Measurements from ENCODE around the gene SURF6.

The SURF6 gene

DNA sequence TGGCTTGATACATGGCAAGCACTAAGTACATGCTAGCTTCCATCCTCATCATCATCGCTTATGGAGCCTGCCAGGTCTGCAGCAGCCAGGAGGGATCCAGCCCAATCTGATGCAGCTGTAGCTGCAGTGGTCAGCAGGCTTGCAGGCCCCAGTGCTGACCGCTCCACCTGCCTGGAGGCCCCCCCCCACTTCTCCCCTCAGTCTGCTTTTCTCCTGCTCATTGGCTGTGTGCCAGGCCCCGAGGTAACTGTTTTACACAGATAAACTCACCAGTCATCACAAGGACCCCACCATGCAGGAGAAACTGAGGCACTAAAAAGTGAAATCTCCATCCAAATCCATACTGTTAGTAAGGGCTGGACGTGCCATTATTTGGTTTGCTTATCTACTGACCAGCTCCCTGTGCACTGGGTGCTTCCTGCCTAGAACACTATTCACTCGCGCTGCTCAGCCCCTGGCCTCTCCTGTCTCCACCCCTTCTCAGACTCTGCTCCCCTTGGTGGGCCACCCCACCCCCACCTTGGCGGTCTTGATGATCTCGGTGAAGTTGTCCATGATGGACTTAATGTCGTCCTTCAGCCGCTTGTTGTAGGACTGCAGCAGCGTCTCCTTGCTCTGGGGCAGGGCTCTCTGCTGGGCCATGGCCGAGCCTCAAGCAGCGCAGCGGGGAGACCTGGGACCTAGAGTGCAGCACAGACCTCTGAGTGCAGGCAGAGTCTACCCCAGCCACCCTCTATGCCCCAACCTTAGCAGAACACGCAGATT lies 10.2 kb upstream of the SURF6 start:
- TF ChIP-seq, protein P1, sequence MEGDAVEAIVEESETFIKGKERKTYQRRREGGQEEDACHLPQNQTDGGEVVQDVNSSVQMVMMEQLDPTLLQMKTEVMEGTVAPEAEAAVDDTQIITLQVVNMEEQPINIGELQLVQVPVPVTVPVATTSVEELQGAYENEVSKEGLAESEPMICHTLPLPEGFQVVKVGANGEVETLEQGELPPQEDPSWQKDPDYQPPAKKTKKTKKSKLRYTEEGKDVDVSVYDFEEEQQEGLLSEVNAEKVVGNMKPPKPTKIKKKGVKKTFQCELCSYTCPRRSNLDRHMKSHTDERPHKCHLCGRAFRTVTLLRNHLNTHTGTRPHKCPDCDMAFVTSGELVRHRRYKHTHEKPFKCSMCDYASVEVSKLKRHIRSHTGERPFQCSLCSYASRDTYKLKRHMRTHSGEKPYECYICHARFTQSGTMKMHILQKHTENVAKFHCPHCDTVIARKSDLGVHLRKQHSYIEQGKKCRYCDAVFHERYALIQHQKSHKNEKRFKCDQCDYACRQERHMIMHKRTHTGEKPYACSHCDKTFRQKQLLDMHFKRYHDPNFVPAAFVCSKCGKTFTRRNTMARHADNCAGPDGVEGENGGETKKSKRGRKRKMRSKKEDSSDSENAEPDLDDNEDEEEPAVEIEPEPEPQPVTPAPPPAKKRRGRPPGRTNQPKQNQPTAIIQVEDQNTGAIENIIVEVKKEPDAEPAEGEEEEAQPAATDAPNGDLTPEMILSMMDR (IDR thresholded peaks at IDR 0.05; ENCODE audit: extremely low read depth, missing control alignments) = no peak

DNA sequence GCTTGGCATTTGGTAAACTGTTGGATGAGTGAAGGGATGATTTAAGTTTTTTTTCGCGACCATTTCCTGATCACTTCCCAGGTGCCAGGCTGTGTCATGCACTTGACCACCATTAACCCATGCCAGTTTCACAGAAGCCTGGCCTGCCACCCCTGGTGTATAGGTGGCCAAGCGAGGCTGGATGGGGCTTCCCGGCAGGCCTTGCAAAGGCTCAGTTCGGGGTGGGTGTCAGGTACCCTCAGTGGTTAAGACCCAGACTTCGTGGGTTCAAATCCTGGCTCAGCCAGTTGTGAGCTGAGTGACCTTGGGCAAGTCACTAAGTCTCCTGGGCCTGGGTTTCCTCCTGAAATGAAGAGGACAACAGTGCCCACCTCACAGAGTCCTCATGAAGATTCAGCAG lies 9.6 kb upstream of the SURF6 start:
- TF ChIP-seq, protein P1 (IDR thresholded peaks at IDR 0.05; ENCODE audit: extremely low read depth, missing control alignments) = no peak
- DNase-seq (ENCODE audit: low spot score) = no peak

More for the DNA sequence above, 10.2 kb upstream of the SURF6 start:
- DNase-seq (ENCODE audit: low spot score) = no peak

DNA sequence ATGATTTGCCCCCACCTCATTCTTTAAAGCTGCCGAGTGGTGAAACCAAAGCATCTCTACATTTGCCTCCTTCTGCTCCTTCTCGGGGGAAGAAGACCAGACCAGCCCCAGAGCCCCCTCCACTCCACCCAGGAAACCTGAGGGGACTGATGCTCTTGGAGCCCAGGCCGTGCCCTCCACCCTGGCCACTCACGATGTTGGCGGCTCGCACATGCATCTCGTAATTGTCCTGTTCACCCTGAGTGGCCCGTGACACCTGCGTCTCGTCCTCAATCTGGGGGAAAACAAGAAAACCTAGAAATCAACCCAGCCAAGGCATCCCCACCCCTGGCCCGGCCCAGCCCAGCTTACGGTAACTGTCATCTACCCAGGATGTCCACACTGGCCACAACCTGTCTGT lies 9.0 kb upstream of the SURF6 start:
- TF ChIP-seq, protein P1 (IDR thresholded peaks at IDR 0.05; ENCODE audit: extremely low read depth, missing control alignments) = no peak
- no peak for DNase-seq (ENCODE audit: low spot score)

DNA sequence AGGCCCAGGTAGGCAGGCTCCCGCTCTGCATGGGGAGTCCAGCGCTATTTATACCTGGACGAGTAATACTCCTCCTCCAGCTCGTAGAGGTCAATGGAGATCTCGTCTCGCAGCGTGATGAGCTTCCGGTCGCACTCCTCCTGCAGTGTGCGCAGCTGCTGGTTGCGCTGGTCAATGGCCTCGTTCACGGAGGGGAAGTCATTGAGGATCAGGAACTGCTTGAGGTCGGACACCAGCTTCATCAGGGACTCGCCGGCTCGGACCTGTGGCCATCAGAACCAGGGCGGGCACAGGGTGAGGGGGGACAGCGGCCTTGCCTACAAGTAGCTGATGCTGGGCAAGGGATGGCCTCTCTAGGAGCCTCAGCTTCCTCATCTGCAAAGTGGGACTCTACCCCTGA lies 8.1 kb upstream of the SURF6 start:
- TF ChIP-seq, protein P1 (IDR thresholded peaks at IDR 0.05; ENCODE audit: extremely low read depth, missing control alignments) = no peak
- no peak for DNase-seq (ENCODE audit: low spot score)

DNA sequence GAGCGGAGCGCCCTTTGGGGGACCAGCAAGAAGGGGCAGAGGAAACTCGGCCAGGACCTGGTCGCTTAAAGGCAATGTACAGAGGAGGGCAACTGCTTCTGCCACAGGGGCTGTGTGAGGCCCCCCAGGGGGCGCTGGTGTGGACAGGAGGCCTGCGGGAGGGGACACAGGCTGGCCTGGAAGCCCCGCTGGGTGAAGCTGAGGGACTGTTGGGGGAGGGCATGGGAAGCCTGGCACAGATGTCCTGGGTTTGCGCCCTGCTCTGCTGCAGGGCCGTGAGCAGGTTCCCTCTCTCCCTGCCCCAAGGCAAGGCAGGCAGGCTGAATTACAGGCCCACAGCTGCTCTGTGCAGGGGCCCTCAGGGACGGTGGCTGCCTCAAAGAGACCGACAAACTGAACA lies 6.6 kb upstream of the SURF6 start:
- no peak for DNase-seq (ENCODE audit: low spot score)
- TF ChIP-seq, protein P1 (IDR thresholded peaks at IDR 0.05; ENCODE audit: extremely low read depth, missing control alignments) = no peak

DNA sequence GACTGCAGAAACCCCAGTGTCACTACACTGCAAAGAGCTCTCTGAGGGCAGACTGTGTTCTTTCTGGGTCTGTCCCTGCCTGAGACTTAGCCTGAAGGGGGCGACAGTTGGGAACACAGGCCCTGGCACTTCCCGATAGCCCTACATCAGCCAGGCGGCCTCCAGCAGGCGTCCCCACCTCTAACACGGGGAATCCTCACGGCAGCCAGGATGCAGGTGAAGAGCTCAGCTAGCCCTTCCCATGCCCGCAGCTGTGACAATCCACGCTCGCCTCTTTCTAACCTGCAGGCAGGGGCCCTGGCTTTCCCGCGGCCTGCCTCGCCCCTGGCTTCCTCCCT lies 6.0 kb upstream of the SURF6 start:
- DNase-seq (ENCODE audit: low spot score) = no peak
- TF ChIP-seq, protein P1 (IDR thresholded peaks at IDR 0.05; ENCODE audit: extremely low read depth, missing control alignments) = no peak

DNA sequence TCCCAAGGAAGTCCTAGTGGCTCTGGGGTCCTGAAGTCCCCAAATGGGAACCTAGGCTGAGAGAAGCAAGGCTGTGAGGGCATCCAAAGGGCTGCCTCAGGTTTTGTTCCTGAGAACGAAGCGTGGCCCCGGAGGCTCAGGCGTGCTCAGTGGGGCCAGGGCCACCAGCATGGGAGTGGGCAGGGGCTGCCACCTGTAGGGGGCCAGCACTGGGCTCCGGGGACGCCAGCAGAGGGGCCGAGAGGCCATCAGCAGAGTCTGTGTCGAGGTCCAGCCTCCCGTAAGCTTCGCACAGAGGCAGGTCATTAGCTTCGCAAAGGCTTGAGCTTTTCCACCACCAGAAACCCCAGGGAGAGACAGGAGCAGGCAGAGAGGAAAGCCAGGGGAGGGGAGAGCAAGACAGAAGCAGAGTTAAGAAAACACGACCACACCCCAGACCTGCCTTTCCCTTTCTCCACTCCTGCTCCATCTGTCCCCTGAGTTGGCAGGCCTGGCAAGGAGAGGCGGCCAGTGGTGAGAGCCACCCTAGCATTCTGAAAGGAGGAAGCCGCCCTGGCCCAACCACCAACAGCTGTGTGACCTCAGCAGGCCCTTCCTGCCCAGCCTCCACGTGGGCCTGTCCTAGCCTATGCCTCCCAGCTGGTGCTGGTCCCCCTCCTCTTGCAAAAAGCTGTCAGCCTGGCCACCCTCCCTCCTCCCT lies 5.5 kb upstream of the SURF6 start:
- TF ChIP-seq, protein P1 (IDR thresholded peaks at IDR 0.05; ENCODE audit: extremely low read depth, missing control alignments) = no peak

More for the DNA sequence above, 5.5 kb upstream of the SURF6 start:
- DNase-seq (ENCODE audit: low spot score) = no peak
